HG03064 (cell line): ENCODE measurements around the gene MST1.

ENCODE experiments used
- ATAC-seq: cut with Tn5 transposase; IDR thresholded peaks from one replicate; pipeline ENCODE4 v1.9.1; 2021; ENCODE audit warnings: low read depth; ENCODE audit not compliant: unreplicated experiment

Gene MST1

DNA sequence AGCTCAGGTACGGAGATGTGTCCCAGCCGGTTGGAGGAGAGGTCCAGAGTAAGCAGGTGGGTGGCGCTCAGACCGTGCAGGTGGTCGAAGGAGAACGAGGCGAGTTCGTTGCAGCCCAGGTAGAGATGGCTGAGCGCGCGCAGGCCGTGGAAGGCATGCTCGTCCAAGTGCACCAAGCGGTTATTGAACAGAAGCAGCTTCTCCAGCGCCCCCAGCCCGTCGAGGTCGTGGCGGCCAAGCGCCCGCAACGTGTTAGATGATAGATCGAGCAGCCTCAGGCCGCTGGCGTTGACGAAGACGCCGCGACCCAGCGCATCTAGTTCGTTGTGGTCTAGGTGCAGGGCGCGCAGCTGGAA is 29.6 kb upstream of the MST1 start:
- no peak for ATAC-seq

DNA sequence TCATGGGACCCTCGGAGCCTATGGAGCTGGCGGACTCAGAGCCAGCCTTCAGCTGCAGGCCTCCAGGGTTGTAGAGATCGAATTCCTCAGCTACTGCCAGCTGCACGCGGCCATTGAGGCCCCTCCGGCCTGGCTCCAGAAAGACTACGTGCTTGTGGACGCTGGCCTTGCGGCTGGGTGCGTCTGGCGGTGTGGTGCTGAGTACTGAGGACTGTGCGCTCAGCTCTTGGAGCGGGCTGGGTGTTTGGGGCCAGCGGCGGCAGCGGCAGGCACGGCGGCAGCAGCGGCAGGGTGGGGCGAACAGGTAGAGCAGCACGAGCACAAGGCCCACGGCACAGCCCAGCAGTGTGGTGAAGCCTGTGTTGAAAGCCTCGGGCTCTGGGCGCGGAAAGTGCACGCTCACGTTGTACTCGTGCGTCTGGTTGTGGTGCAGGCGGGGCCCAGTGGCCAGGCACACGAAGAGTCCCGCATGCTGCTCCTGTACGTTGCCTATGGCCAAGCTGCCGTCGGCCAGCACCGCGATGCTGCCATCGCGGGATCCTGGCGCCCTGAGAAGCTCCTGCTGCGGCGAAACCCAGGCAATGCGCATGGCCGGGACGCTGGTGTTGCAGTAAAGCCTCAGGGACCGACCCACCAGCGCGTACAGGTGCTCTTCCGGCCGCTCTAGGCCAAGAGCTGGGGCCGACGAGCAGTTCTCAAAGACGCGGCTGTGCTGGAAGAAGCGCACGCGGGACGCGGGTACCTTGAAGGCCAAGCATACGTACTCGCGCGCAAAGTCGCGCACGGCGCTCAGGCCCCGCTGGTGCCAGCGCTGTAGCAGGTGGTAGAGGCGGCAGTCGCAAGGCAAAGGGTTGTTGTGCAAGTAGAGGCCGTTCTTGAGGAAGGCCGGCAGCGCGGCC is 28.9 kb upstream of the MST1 start:
- no peak for ATAC-seq

- ATAC-seq: no peak
These were observed 28.1 kb upstream of the MST1 start for GRCh38 chr3:49717211-49717958.

- ATAC-seq: no peak
These were observed 27.5 kb upstream of the MST1 start for GRCh38 chr3:49716691-49717210.

DNA sequence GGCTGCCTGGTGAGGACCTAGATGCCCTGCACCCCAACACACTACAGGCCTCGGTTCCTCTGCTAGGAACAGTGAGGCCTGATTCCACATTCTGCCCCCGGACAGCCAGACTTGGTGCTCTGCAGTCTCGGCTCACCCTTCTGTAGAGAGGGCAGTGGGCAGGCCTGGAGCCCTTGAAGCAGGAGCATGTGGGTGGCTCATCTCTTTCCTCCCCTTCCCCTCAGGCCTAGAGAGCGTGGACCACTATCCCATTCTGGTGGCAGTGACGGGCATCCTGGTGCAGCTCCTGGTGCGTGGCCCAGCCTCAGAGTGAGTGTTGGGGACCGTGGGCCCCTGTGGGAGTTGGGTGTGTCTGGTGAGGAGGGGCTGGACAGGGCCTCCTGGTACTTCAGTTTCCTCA is 26.9 kb upstream of the MST1 start:
- ATAC-seq: no peak

DNA sequence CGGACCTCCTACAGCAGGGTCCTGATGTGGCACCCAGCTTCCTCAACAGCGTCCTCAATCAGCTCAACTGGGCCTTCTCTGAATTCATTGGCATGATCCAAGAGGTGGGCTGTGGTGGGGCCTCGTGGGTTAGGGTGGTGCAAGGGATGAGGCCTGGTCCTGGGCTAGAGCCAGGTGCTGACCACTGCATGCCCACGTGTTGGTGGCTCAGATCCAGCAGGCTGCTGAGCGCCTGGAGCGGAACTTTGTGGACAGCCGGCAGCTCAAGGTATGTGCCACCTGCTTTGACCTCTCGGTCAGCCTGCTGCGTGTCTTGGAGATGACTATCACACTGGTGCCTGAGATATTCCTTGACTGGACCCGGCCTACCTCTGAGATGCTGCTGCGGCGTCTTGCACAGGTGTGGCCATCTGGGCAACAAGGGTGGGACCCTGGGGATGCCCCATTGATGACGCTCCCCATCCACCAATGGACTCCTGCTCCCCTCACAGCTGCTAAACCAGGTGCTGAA is 26.4 kb upstream of the MST1 start:
- ATAC-seq: no peak

- no peak for ATAC-seq
These were observed 25.7 kb upstream of the MST1 start for GRCh38 chr3:49714728-49715550.

GRCh38 chr3:49713336-49714105 is 24.2 kb upstream of the MST1 start:
- ATAC-seq: no peak

DNA sequence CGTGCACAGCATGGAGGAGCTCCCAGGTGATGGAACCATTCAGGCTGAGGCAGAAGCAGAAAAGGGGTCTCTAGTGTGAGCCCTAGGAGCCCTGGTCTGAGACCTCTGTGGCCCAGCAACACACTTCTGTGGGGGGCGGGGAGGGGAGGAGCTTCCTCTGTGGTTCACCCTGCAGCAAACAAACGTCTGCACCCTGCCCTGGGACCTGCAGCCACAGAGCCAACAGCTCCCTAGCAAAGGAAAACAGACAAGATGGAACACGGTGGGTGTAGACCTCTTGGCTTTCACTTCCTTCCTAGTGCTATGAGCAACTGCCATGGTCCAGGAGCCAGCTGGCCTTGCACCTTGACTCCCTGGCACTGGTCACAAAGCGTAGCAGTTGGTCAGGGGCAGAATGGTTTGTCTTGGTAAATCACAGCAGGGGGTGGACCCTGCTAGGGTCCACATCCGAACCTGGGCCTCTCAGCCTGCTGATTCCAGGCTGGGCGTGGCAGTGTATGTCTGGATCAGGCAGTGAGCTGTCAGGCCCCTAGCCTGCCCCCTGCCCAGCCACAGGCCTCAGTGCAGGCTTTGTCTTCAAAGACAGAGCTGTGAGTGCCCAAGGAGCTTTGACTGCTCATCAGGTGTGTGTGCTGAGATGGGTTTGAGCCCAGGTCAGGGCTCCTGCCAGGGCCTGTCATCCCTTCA is 23.5 kb upstream of the MST1 start:
- ATAC-seq: no peak

GRCh38 chr3:49712166-49712565 is 22.9 kb upstream of the MST1 start:
- no peak for ATAC-seq

DNA sequence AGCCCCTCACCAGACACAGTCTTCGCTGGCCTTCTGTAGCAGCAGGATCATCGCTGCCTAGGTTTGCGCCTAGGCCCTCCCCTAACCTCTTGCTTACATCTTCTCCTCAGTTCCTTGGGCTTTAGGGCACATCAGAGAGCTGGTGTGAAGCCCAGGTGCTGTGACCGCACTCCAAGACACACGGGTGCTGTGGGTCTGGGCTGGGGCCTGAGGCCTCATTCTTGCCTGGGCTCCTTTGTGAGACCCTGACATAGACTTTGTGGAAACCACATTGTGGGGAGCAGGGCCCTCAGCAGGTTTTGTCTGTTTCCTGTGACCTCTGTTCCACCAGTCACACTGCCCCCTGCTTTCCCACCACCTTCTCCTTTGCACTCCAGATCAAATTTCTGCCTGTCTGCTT is 22.2 kb upstream of the MST1 start:
- no peak for ATAC-seq

DNA sequence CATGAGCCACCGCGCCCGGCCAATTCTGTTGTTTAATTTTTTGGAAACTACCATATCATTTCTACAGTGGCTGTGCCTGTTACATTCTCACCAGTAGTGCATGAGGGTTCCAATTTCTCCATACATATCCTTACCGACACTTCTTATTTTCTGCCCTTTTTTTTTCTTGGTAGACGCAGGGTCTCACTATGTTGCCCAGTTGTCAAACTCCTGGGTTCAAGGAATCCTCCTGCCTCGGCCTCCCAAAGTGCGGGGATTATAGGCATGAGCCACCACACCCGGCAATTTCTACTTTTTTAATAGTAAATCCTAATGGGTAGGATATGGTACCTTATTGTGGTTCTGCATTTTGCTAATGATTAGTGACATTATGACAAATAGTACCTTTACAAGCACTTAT is 20.6 kb upstream of the MST1 start:
- ATAC-seq: no peak

- no peak for ATAC-seq
These were observed 17.8 kb upstream of the MST1 start for GRCh38 chr3:49707113-49707480.

DNA sequence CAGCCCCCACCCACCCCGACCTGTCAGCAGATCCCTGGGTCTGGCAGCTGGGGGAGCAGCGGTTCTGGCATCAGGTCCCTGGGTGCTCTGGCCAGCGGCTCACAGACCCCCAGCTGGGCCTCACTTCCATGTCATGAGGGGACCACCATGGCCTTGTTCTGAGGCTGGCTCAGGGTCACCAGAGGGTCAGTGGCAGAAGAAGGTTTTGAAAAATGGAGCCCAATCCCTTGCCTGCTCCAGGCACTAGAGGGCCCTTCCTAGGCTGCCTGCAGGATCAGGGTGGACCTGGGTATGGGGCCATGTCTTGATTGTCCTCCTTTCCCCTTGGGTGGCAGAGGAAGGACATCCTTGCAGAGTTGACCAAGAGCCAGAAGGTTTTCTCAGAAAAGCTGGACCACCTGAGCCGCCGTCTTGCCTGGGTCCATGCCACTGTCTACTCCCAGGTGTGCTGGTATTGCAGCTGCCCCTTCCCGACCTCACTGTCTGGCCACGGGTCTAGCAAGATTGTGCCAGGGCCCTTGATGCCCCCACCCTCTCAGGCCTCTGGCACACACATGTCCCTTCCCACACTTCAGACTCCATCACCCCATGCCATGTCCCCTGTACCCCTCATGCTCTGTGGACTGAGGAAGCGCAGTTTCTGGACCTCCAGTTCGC is 17.3 kb upstream of the MST1 start:
- ATAC-seq: no peak

- no peak for ATAC-seq
These were observed 16.2 kb upstream of the MST1 start for GRCh38 chr3:49705390-49705960.

DNA sequence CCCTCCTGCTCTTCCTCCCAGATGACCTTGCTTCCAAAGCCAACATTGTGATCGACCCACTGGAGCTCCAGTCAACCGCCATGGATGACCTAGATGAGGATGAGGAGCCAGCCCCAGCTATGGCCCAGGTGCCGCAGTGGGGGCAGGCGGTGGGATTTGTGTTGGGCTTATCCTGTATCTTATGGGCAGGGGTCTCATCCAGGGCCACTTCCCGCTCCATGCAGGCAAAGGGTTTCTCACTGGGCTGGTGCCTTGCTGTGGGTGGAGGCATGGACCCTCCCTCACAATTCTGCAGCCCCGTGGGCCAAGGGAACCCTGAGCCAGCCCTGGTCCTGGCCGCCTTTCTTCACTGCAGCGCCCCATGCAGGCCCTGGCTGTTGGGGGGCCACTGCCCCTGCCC is 15.4 kb upstream of the MST1 start:
- ATAC-seq: no peak

GRCh38 chr3:49703956-49704355 is 14.7 kb upstream of the MST1 start:
- no peak for ATAC-seq

- no peak for ATAC-seq
These were observed 14.2 kb upstream of the MST1 start for GRCh38 chr3:49703443-49703927.
